Colonic mucosa (tissue), 4 donors: ENCODE measurements around the gene MTMR3. TPM values are rescaled to one million over a fixed set of nuclear protein-coding genes. Genes with fewer than 3 reads are reported as not detected.

Experiments
- DNase-seq: peaks from one replicate; pipeline ENCODE4 v3.0.0-alpha.2; 2020
- H3K27ac ChIP-seq: fragments of 200-600 bp; one replicate; pipeline ENCODE4 v1.8.0; 2021
- H3K27me3 ChIP-seq: fragments of 200-600 bp; one replicate; pipeline ENCODE4 v1.8.0; 2021
- H3K36me3 ChIP-seq: fragments of 200-600 bp; one replicate; pipeline ENCODE4 v1.8.0; 2021
- H3K4me1 ChIP-seq: fragments of 200-600 bp; one replicate; pipeline ENCODE4 v1.8.0; 2021; ENCODE audit warnings: mild to moderate bottlenecking
- H3K4me3 ChIP-seq: fragments of 200-600 bp; one replicate; pipeline ENCODE4 v1.8.0; 2021
- H3K9ac ChIP-seq, 2 donors: one replicate each; pipeline ENCODE4 v1.7.0; 2013; ENCODE audit warnings: control low read depth in 2 of 2, low read depth in 2 of 2, low read length in 2 of 2
- H3K9me3 ChIP-seq: fragments of 200-600 bp; one replicate; pipeline ENCODE4 v1.8.0; 2021
- CTCF ChIP-seq: fragments of 200-600 bp; IDR thresholded peaks from one replicate; pipeline ENCODE4 v1.8.0; 2022; ENCODE audit warnings: antibody characterized with exemption, mild to moderate bottlenecking
- intact Hi-C: fragments of 100-400 bp; cut with DNase I; formaldehyde crosslinking; loops from one replicate; pipeline ENCODE4 v1.14.1; 2022
- total RNA-seq, 2 donors: library from RNA; stranded (reverse); fragmentation: NEBNext Ultra II Directional in 1 of 2; extraction: Animal tissue kit (Norgen Biotek cat#: 25700) in 1 of 2; gene quantifications; one replicate each; pipeline ENCODE4 v1.2.1, GENCODE V29; 2021
- donor health status: healthy.
- donor health status: DM: no; HTN: no; CAD: no.
- donor health status: DM: no; HTN: no; CAD: no.

MTMR3 gene
- total RNA-seq, 2 donors from 2014 or later, result 35.9 to 49.4 TPM

- no peak overlapping the region for H3K4me3 ChIP-seq
- H3K9me3 ChIP-seq, result no peaks in the 10 kb centered on the region
- no peak for DNase-seq
- H3K9ac ChIP-seq, result no peak overlapping the region
- H3K27ac ChIP-seq, result no peak overlapping the region
- TF ChIP-seq CTCF, result no peak
- H3K36me3 ChIP-seq, result no peaks in the 10 kb centered on the region
- no peaks in the 10 kb centered on the region for H3K27me3 ChIP-seq
- intact Hi-C loops, result no loop called here
- no peaks in the 10 kb centered on the region for H3K4me1 ChIP-seq
Measured at GRCh38 chr22:30030329-30030728, 147.4 kb downstream of the MTMR3 start.

GRCh38 chr22:30031328-30031727 lies 148.4 kb downstream of the MTMR3 start:
- DNase-seq, result no peak
- no peaks in the 10 kb centered on the region for H3K36me3 ChIP-seq
- H3K4me3 ChIP-seq, result no peak overlapping the region
- no peak overlapping the region for H3K9ac ChIP-seq
- no peak for TF ChIP-seq CTCF
- H3K9me3 ChIP-seq, result no peaks in the 10 kb centered on the region
- no peaks in the 10 kb centered on the region for H3K4me1 ChIP-seq
- intact Hi-C loops, result no loop called here
- H3K27ac ChIP-seq, result no peak overlapping the region
- no peaks in the 10 kb centered on the region for H3K27me3 ChIP-seq

GRCh38 chr22:30031764-30032455 lies 148.9 kb downstream of the MTMR3 start:
- Histone ChIP-seq H3K9ac (no peak overlapping the region), H3K4me3 (no peak overlapping the region), H3K4me1 (no peaks in the 10 kb centered on the region), H3K36me3 (no peaks in the 10 kb centered on the region), H3K27ac (no peak overlapping the region), H3K9me3 (no peaks in the 10 kb centered on the region), H3K27me3 (no peaks in the 10 kb centered on the region)
- intact Hi-C loops, result no loop called here
- DNase-seq, result no peak
- TF ChIP-seq CTCF, result no peak

- H3K4me3 ChIP-seq, result no peak overlapping the region
- no peak for TF ChIP-seq CTCF
- intact Hi-C loops, result no loop called here
- no peaks in the 10 kb centered on the region for H3K27me3 ChIP-seq
- H3K36me3 ChIP-seq, result no peaks in the 10 kb centered on the region
- no peaks in the 10 kb centered on the region for H3K9me3 ChIP-seq
- H3K4me1 ChIP-seq, result no peaks in the 10 kb centered on the region
- no peak overlapping the region for H3K27ac ChIP-seq
- DNase-seq, result no peak
- no peak overlapping the region for H3K9ac ChIP-seq
Measured at GRCh38 chr22:30033137-30033536, 150.2 kb downstream of the MTMR3 start.

GRCh38 chr22:30033901-30034300 lies 150.9 kb downstream of the MTMR3 start:
- intact Hi-C loops, result no loop called here
- no peak for DNase-seq

More at GRCh38 chr22:30033901-30034300, 150.9 kb downstream of the MTMR3 start:
- Histone ChIP-seq H3K27ac (no peak overlapping the region), H3K27me3 (no peaks in the 10 kb centered on the region), H3K9me3 (no peaks in the 10 kb centered on the region), H3K4me3 (no peak overlapping the region), H3K4me1 (no peaks in the 10 kb centered on the region), H3K36me3 (no peaks in the 10 kb centered on the region), H3K9ac (no peak overlapping the region)
- no peak for TF ChIP-seq CTCF
